MCF 10A (cell line): ENCODE data around the gene OTX1. TPM values are rescaled to one million over a fixed set of nuclear protein-coding genes. Genes with fewer than 3 reads are reported as not detected.

ENCODE experiments used
- BruUV-seq: library from RNA; stranded (reverse); fragments of 400-500 nt; replicated peaks from 2 replicates; lab custom pipeline; 2021; lab: Mats Ljungman, UMichigan
- CTCF ChIA-PET: fragments of 300-600 bp; sonication (Branson Sonifier 250); formaldehyde crosslinking; extraction: SDS; loops from one replicate; lab custom pipeline; 2021; ENCODE audit warnings: antibody characterized with exemption, inconsistent platforms; lab: Yijun Ruan, JAX
- POLR2A ChIA-PET: fragments of 300-600, 350-650 bp; sonication (Branson Sonifier 250); formaldehyde crosslinking; extraction: SDS; loops from one replicate; lab custom pipeline; 2020; ENCODE audit warnings: antibody characterized with exemption, inconsistent platforms; lab: Yijun Ruan, JAX
- DNase-seq: peaks from one replicate; pipeline ENCODE4 v3.0.0-alpha.2; 2018; ENCODE audit not compliant: unreplicated experiment
- H3K27ac Mint-ChIP-seq: one replicate; pipeline ENCODE4 v1.8.0; 2022; ENCODE audit warnings: mild to moderate bottlenecking, low read depth, mixed read lengths; ENCODE audit not compliant: unreplicated experiment
- H3K27me3 Mint-ChIP-seq: one replicate; pipeline ENCODE4 v1.8.0; 2022; ENCODE audit warnings: mixed read lengths; ENCODE audit not compliant: insufficient read depth, unreplicated experiment
- H3K36me3 Mint-ChIP-seq: one replicate; pipeline ENCODE4 v1.8.0; 2022; ENCODE audit warnings: mild to moderate bottlenecking, moderate library complexity, mixed read lengths; ENCODE audit not compliant: insufficient read depth, unreplicated experiment
- H3K4me1 Mint-ChIP-seq: one replicate; pipeline ENCODE4 v1.8.0; 2022; ENCODE audit warnings: mixed read lengths; ENCODE audit not compliant: insufficient read depth, unreplicated experiment
- H3K4me3 Mint-ChIP-seq: one replicate; pipeline ENCODE4 v1.8.0; 2022; ENCODE audit warnings: mild to moderate bottlenecking, moderate library complexity, mixed read lengths; ENCODE audit not compliant: unreplicated experiment
- H3K9me3 Mint-ChIP-seq: one replicate; pipeline ENCODE4 v1.8.0; 2022; ENCODE audit warnings: mixed read lengths; ENCODE audit not compliant: unreplicated experiment
- CTCF ChIP-seq: fragments of 200-600 bp; IDR thresholded peaks from one replicate; pipeline ENCODE4 v1.8.0; 2022; ENCODE audit warnings: antibody characterized with exemption, mild to moderate bottlenecking; ENCODE audit not compliant: unreplicated experiment
- intact Hi-C: fragments of 100-400 bp; cut with micrococcal nuclease; formaldehyde crosslinking; loops from 2 replicates; pipeline ENCODE4 v1.14.1; 2022
- total RNA-seq: library from RNA; stranded (reverse); gene quantifications from 2 replicates; pipeline ENCODE4 v1.2.3, GENCODE V29; 2022

Gene OTX1
- total RNA-seq, 1 experiment from 2014 or later, result 1.4 TPM

DNA sequence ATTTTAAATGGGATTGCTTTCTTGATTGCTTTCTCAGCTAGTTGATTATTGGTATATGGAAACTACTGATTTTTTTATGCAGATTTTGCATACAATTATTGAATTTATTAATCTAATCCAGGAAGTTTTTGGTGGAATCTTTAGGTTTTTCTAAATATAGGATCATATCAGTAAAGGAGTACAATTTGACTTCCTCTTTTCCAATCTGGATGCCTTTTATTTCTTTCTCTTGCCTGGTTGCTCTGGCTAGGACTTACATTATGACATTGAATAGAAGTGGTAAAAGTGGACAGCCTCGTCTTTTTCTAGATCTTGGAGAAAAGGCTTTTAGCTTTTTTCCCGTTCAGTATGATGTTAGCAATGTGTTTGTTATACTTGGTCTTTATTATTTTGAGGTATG, 51.3 kb downstream of the OTX1 start:
- no peaks in the 10 kb centered on the region for H3K4me1 Mint-ChIP-seq
- H3K27ac Mint-ChIP-seq, result no peak overlapping the region
- intact Hi-C loops, result no loop called here
- no peak for DNase-seq
- H3K9me3 Mint-ChIP-seq, result peaks cover 8% of the 10 kb centered on the region
- BruUV-seq, result no TSS peak
- no peaks in the 10 kb centered on the region for H3K27me3 Mint-ChIP-seq
- CTCF ChIA-PET, result no interaction called here
- no peak for TF ChIP-seq CTCF
- H3K4me3 Mint-ChIP-seq, result no peak overlapping the region
- H3K36me3 Mint-ChIP-seq, result no peaks in the 10 kb centered on the region
- POLR2A ChIA-PET, result no interaction called here

DNA sequence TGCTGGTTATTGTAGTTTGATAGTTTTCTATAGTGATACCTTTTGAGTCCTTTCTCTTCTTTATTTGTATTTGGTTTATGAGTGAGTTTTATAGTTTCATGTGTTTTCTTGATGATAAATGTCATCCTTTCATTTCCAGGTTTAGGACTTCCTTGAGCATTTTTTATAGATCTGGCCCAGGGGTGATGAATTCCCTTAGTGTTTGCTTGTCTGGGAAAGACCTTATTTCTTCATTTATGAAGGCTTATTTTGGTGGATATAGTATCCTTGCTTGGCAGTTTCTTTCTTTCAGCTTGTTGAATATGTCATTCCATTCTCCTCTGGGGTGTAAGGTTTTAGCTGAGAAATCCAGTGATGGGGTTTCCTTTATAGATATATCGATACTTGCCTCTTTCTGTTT, 53.9 kb downstream of the OTX1 start:
- CTCF ChIA-PET, result no interaction called here
- BruUV-seq, result no TSS peak
- POLR2A ChIA-PET, result no interaction called here

More for the DNA sequence above, 53.9 kb downstream of the OTX1 start:
- H3K27me3 Mint-ChIP-seq, result no peaks in the 10 kb centered on the region
- no peak overlapping the region for H3K27ac Mint-ChIP-seq
- no peak overlapping the region for H3K4me3 Mint-ChIP-seq
- DNase-seq, result no peak
- peaks cover 8% of the 10 kb centered on the region for H3K9me3 Mint-ChIP-seq
- intact Hi-C loops, result no loop called here
- H3K36me3 Mint-ChIP-seq, result no peaks in the 10 kb centered on the region
- TF ChIP-seq CTCF, result no peak
- H3K4me1 Mint-ChIP-seq, result no peaks in the 10 kb centered on the region
